ENCODE results near the gene TUBB6.
A peak's percentile ranks its signal among the peaks of the same experiment; 100 is the strongest.

Gene TUBB6

GRCh38 chr18:12305930-12306629 is 2.0 kb upstream of the TUBB6 start:
- DNase-seq (ENCODE audit: low read depth in 1 of 2, low spot score in 1 of 2) = no peak

GRCh38 chr18:12306752-12307700 is 1.0 kb upstream of the TUBB6 start:
- peak in 1 of 2 experiments; percentile 22 for DNase-seq (ENCODE audit: low read depth in 1 of 2, low spot score in 1 of 2)
- no peak overlapping the region for H3K27ac ChIP-seq (replicated peaks)
- peaks cover 37% of the 10 kb centered on the region for H3K27me3 ChIP-seq (ENCODE audit: insufficient read depth, poor library complexity, severe bottlenecking)
- peak overlapping the region; percentile 6 for H3K4me3 ChIP-seq (replicated peaks; ENCODE audit: insufficient read depth, low read length)
- TF ChIP-seq CTCF (IDR thresholded peaks at IDR 0.05; ENCODE audit: insufficient read depth, low read length) (no peak), POLR2AphosphoS5 (IDR thresholded peaks at IDR 0.05; ENCODE audit: low read depth) (no peak), REST (IDR thresholded peaks at IDR 0.05; ENCODE audit: insufficient replicate concordance, low read depth) (no peak), SPI1 (IDR thresholded peaks at IDR 0.05; ENCODE audit: borderline replicate concordance, low read depth) (no peak), GABPA (IDR thresholded peaks at IDR 0.05; ENCODE audit: low read depth) (no peak)

More at GRCh38 chr18:12305930-12306629, 2.0 kb upstream of the TUBB6 start:
- Histone ChIP-seq H3K27me3 (ENCODE audit: insufficient read depth, poor library complexity, severe bottlenecking) (peaks cover 37% of the 10 kb centered on the region), H3K27ac (replicated peaks) (no peak overlapping the region), H3K4me3 (replicated peaks; ENCODE audit: insufficient read depth, low read length) (no peak overlapping the region)
- no peak for TF ChIP-seq REST (IDR thresholded peaks at IDR 0.05; ENCODE audit: insufficient replicate concordance, low read depth)
- TF ChIP-seq POLR2AphosphoS5 (IDR thresholded peaks at IDR 0.05; ENCODE audit: low read depth) = no peak
- TF ChIP-seq CTCF (IDR thresholded peaks at IDR 0.05; ENCODE audit: insufficient read depth, low read length) = no peak

- Histone ChIP-seq H3K27me3 (ENCODE audit: insufficient read depth, poor library complexity, severe bottlenecking) (peaks cover 37% of the 10 kb centered on the region), H3K27ac (replicated peaks) (no peak overlapping the region), H3K4me3 (replicated peaks; ENCODE audit: insufficient read depth, low read length) (peak overlapping the region; percentile 32)
- peak; percentile 46 for DNase-seq (ENCODE audit: low read depth in 1 of 2, low spot score in 1 of 2)
- TF ChIP-seq SPI1 (IDR thresholded peaks at IDR 0.05; ENCODE audit: borderline replicate concordance, low read depth) (no peak; the same call in 1 of the 2 replicates), CTCF (IDR thresholded peaks at IDR 0.05; ENCODE audit: insufficient read depth, low read length) (no peak), POLR2AphosphoS5 (IDR thresholded peaks at IDR 0.05; ENCODE audit: low read depth) (no peak), GABPA (IDR thresholded peaks at IDR 0.05; ENCODE audit: low read depth) (no peak), REST (IDR thresholded peaks at IDR 0.05; ENCODE audit: insufficient replicate concordance, low read depth) (no peak)
Observed at GRCh38 chr18:12308386-12309100, 502 bp downstream of the TUBB6 start.

All from HL-60 (cell line).